ENCODE measurements around the gene TCF12.

The TCF12 gene

DNA sequence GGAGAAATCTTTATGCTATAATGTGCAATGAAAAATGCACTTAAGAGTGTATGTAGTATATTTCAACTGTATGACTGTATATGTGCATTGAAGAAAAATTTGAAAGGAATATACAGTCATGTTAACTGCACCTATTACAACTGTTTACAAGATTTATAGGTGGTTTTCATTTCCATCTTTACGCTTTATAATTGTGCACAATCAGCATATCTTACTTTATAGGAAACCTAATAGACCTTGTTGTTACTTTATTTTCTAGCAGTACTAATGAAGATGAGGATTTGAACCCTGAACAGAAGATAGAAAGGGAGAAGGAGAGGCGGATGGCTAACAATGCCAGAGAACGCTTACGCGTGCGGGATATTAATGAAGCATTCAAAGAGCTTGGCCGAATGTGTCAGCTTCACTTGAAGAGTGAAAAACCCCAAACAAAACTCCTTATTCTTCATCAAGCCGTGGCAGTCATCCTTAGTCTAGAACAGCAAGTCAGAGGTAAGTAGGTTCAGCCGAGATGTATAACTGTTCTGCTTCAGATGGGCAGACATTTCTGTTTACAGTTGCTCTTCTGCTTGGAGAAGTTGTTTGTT lies 354.4 kb downstream of the TCF12 start:
- no peak for DNase-seq

DNA sequence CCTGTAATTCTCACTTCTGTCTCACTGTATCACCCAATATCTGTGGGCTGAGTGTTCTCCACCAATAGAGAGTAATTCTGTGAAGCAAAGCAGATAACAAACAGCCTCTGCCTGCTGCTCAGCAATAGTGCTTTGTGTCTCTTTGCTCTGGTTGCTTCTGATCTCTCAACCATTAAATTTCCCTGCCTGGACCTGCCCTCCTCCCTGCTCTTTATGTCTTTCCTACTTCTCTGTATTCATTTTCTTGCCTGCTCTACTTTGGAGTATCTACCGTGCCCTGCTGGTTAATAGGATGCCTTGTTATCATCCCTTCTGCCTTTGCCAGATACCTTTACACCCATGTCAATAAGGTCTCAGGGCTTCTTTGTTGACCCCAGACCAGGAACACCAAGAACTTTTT lies 355.0 kb downstream of the TCF12 start:
- DNase-seq: no peak

DNA sequence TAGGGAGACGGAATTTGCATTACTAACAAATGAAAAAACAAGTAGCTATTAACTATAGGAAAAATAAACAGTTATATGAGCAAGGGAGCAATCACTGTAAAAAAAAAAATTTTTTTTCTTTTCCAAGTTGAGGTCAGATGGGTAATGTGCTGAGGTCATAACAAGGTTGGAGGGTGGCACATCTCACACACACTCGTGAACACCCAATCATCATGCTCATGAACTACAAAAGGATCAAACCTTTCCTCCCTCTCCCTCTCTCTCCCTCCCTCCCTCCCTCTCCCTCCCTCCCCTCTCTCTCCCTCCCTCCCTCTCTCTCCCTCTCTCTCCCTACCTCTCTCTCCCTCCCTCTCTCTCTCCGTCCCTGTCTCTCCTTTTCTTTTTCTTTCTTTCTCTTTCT lies 360.0 kb downstream of the TCF12 start:
- DNase-seq: no peak

DNA sequence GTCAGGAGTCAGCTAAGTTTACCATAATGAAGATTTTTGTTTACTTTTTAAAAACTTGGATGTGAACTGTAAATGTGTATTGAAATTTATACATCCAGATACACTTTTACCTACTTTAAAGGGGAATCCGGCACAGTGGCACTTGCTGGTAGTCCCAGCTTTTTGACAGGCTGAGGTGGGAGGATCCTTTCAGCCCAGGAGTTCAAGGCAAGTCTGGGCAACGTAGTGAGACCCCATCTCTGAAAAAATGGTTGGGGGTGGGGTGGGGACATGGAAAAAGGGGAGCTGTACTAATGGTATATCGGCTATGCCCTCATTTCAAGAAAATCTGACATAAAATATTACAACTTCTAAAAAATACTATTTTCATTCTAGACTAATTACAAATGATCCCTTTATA lies 362.0 kb downstream of the TCF12 start:
- no peak for DNase-seq

DNA sequence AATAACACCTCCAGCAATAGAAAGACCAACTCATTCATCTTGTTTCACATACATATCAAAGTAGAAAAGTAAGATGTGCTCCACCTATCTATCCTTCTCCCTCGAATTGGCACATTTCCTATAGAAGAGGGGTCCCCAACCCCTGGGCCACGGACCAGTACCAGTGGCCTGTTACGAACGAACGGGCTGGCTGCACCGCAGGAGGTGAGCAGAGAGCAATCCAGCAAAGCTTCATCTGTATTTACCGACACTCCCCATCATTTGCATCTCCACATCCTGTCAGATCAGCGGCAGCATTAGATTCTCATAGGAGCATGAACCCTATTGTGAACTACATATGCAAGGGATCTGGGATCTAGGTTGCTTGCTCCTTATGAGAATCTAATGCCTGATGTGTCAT lies 362.9 kb downstream of the TCF12 start:
- DNase-seq: no peak

DNA sequence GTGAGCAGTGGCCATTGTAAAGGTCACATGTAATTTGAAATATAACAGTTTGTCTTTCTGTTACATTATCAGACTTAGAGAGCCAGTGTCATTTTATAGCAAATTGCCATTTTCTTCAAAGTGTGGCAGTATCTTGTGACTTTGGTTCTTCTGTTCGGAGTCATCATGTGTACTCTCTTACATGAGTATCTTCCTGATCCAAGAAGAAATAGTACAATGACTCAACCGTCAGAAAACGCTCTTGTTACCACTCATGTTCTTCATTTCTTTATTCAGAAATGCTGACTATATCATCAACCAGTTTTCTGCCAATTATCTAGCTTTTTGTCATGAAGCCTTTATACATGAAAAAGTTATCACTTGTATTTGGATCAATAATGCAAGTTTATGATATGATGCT lies 364.2 kb downstream of the TCF12 start:
- DNase-seq: peak; percentile 72

DNA sequence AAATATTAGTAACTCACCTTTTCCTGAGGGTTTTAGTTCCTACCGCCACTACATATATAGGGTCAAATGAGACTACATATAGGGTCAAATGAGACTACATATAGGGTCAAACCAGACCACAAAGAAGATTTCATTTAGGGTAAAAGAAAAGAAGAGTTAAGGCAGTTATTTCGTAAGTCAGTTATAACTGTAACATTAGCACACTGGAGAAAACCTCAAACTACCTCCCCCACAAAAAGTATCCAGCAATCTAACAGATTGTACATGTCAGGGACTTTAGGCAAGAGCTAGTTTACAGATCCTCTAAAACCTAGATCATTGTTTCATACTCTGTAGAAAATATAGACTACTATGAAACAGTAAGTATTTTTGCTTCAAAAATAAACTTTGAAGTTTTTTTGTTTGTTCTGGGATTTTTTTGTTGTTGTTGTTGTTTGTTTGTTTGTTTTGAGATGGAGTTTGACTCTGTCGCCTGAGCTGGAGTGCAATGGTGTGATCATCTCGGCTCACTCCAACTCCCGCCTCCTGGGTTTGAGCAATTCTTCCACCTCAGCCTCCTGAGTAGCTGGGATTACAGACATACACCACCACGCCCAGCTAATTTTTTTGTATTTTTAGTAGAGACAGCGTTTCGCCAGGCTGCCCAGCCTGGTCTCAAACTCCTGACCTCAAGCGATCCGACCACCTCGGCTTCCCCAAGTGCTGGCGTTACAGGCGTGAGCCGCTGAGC lies 365.5 kb downstream of the TCF12 start:
- DNase-seq: peak; percentile 62

DNA sequence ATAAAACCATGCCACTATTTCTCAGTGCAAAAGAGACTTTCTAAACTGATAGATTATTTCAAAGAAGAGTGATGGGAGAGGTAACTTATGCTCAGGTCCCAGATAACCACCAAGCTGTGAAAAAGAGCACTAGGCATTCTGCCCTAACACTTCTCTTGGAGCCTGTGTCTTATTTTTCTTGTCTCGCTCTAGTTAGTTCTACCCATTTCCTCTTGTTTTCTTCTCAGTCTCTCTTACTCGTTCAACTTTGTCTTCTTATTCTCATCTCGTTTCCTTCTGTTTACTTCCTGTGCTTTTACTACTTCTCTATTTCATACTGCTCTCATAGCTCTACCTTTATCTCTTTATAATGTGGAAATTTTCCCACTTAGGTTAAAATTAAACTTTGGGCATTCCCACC lies 366.1 kb downstream of the TCF12 start:
- DNase-seq: no peak

DNA sequence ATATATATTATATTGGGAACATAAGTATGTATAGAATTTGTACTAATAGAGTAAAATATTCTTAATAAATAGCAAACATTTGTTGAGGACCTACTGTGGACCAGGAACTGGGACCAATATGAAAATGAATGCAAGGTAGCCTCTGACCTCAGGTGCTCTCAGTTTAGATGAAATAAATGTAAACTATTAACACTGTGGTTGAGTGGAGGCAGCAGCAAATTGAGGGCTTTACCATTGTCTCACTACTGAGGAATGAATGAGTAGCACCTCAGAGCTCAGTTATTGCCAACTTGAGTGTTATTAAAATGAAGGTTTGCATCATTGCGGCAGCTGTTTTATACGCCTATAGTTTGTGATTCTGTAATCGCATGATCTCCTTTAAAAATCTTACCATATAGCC lies 366.9 kb downstream of the TCF12 start:
- no peak for DNase-seq

DNA sequence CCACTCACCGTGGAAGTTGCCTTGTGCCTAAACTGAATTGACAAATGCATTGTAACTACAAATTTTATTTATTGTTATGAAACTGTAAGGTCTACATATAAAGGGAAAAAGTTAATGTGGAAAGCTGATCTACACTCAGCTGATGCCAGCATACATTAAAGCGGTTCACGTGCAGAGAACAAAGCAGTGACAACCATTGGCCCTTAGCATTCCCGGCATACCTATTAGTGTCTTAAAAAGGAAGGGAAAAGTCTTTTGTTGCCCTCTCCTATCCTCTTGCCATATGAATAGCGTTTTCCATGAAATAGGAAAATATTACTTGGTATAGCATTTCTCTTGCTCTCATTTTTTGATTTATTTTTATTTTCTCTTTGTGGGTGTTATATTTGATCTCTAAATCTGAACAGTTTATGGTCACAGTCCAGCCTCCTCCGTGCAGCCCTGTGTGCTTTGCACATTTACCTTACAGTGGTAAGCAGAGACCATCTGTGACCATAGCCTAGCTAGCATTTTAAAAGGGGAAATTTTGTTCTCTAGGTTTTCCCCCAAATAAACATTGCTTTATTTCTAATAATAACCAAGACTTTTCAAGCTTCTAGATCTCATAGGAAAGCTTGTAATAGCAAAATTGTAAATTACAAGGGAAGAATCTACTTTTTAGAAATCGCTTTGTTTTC lies 368.1 kb downstream of the TCF12 start:
- no peak for DNase-seq

DNA sequence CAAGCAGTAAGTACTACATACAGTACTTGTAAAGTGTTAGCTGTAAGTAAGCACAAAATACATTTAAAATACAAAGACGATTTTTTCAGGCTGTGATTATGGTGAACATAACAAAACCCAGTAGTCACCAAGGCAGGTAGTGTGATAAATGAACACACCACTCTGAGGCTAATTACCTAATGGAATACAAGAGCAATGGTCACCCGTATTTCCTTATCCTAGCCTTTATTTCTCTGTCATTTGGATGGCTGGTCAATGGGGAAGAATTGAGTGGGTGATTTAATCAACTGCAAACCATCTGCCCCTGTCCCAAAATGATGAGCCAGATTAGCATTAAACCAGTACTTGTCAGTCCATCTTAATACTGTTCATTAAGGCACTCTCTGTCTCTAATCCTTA lies 368.7 kb downstream of the TCF12 start:
- DNase-seq: no peak

DNA sequence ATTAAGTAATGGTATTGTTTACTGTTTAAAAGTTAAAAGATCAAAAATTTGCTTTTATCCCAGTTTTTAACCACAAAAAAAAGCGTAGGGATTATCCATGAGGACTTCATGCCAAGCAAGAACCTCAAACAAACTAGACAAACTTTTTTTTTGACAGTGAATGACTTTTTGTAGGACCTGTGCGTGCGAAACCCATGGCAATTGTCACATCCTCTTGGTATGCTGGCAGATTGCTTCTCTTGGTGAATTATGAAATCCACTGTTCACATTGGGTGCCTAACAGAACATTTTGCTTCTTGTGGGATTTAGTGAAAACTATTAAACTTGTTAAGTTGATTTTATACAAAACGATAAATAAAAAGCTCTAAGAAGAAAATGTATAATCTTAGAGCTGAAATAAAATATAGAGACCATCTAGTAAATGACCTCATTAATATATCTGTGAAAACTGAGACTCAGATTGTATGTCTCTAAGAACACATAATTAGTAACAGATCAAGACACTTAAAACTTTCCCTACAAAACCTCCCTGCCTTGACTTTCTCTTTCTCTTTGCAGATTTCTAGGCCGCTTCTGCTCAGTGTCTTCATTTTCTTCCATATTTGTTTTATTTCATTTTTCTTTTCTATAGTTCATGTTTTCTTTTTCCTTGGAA lies 370.6 kb downstream of the TCF12 start:
- DNase-seq: no peak

DNA sequence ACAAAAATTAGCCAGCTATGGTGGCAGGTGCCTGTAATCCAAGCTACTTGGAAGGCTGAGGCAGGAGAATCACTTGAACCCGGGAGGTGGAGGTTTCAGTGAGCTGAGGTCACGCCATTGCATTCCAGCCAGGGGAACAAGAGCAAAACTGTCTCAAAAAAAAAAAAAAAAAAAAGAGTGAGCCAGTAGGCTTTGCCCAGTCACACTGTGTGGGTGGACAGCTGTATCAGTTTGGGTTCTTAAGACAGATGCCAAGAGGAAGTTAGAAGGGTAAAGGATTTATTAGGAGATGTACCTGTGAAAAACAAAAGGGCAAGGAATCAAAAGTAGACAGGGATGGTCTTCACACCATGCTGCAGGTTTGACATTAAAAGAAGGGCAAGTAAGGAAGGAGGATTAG lies 371.7 kb downstream of the TCF12 start:
- DNase-seq: peak; percentile 54

DNA sequence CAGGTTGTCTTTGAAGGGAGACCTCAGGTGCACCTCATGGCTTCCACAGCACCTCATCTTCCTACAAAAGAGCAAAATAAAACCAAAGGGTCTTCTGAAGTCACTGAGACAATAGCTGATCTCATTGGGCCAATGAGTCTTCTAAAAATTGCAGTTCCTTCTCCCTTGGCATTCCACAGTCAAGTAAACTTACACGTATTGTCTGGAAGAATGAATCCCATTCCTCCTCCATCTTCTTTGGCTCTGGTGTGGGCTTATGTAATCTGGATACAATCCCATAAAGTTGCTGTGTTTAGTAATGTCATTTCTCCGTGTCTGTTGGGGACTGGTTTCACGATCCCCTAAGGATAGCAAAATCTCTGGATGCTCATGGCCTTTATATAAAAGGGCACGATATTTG lies 372.4 kb downstream of the TCF12 start:
- no peak for DNase-seq

DNA sequence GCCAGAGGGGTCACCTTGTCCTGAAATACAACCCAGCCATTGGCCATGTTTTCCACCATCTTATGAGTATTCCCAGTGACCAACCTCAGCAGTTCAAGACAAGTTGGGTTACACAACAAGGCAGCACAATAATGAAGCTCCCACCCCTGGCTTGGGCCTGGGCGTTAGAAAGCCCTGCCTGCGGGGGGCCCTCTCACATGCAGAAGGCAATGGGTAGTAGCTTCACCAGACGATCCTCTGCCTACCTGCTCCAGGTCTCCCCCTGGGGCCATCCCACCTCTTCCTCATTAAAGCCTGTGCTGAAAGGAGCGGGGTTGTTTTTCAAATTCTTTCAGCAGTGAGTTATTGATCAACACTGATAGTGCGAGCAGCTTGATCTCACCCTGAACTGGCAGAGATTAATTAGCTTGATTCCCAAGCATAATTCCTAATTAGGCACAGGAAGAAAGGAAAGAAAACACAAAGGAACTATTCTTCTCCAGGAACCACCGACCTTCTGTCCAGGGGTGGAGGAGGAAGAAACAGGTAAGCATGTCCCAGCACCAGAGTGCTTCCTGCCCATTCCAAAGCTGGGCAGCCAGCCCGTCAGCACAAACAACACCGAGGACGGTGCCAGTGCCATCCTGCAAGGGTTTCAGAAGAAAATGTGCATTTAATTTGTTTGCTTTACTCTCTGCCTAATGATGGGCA lies 378.2 kb downstream of the TCF12 start:
- no peak for DNase-seq

DNA sequence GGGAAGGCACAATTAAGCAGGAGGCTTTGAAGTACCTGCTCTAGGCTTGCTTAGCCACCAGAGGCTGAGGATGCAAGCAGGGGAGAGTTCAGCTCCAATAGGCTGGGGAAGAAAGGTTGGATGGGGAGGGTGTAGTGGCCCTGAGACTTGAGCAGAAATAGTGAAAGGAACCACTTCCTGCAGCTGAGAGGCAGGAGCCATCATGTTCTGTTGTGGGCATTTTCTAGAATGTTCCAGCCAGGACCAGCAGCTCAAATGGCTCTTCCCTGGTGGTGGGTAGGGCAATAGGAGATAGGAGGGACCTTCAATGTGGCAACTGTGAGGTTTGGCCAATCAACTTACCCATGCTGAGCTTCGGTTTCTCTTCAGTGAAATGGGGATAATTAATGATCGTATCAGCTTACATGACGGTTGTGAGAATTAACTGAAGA lies 378.7 kb downstream of the TCF12 start:
- DNase-seq: no peak

DNA sequence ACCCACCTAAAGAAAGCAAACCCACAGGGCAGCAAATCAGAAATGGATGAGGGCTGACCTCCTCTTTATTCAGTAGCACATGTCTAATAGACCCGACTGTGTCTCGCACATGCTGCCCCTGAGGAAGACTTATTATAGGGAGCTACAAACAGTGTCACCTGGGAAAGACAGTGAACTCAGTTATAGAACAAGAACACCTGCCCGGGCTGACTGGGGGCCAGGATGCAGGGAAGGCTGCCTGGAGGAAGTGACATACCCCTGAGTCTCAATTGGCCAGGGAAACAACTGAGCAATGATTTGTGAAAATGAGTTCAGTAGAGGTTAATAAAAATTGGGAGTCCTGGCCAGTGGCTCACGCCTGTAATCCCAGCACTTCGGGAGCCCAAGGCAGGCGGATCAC lies 379.2 kb downstream of the TCF12 start:
- DNase-seq: no peak

DNA sequence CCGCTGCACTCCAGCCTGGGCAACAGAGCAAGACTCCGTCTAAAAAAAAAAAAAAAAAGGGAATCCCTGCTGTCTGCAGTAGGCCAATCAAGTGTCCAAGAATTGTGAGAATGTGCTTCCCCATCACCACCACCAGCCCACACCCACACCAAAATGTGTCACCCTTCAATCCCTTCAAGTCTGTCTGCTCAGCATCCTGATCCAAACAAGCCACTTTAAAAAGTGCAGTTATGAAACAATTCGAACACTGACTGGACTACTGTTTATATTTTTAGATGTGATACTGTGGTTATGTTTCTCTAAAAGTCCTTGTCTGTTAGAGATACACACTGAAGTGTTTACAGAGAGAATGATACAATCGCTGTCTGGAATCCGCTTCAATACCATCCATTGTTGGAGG lies 379.8 kb downstream of the TCF12 start:
- DNase-seq: peak; percentile 89

DNA sequence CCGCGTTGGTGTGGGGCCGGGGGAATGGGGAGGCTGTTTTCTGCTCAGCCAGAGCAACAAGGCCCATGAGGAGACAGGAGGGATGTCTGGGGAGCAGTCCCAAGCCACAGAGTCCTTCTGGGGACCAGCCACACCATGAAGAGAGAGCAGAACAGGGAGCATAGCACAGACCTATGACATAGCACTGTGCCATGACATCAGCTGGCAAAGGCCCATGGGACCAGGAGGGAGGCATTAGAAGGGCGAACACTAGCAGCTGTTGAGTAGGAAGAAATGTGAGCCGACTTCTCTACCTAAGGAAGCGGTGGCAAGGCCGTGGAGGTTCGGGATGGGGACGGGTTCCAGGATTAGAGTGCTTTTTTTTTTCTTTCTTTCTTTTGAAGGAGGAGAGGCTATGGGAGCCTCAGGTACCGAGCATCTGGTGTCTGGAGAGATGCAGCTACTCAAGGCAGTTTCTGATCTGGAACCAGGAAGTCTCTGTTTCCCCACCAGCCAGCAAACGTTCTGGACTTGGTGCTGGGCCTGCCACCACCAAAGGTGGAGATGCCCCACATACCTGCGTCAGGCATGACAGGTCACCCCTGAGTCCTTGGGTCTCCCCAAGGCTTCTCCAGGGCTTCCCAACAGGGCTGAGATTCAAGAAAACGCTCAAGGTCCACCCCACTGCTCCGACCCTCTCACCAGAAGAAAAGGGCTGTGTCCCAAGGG lies 380.6 kb downstream of the TCF12 start:
- DNase-seq: peak; percentile 22

DNA sequence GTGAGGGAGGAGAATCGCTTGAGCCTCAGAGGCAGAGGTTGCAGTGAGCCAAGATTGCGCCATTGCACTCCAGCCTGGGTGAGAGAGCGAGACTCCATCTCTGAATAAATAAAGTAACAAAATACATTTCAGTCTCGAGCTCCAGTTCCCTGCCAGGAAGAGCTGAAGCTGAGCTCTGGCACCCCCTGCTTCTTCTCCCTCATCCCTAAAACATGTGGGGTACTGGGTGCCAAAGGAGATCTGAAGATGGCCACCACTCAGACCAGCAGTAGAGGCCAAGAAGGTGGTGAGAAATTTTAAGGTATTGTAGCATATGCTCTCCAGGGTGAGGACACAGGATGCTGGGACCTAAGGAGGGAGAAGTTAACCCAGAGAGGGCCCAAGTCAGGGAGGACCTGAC lies 382.9 kb downstream of the TCF12 start:
- DNase-seq: no peak

DNA sequence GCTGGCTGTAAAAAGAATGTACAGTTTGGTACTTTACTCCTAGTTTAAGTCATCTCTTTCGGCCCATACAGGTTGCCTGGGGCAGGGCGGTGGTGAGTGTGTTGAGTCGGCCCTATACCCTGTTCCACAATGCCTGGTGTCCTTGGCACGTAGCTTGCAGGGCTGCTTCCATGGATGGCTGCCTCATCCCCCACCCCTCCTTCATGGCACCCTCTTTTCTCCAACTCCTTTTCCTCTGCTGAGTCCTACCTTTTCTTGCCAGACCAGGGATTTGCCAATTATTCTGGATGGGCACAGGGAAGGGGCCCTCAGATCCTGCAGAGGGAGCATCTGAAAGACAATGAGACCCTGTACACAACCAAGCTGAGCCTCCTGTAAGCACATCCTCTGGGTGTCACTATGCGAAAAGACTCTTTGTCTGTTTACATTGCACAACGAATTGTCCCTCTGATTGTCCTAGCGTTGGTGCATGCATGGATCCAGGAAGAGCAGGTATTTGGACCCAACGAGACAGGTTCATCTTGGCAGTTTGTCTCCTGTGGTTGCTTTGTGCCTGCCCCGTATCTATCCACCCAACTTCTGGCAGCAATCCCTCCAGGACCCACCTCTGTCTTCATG lies 384.3 kb downstream of the TCF12 start:
- no peak for DNase-seq

DNA sequence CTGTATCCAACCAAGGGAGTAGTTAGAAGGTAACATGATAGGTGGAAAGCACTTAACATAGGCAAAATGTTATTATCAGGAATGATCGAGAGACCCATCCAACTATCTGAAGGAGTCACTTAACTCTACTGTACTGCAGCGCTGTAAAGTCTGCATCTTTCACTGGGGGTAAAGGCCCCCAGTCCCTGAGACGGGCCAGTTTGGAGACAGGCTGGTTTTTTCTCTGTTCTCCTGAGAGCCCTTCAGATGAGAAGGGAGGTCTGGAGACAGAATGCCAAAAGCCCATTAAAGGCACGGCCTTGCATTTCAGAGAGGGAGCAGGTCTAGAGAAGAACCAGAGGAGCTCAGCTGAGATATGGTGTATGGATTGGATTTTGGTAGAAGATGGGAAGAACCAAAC lies 386.6 kb downstream of the TCF12 start:
- no peak for DNase-seq

Data from inflammatory macrophage treated with lipopolysaccharide for 4 hours (primary cell).